LNCaP clone FGC (cell line): ENCODE data around the gene C8A.
A peak's percentile ranks its signal among the peaks of the same experiment; 100 is the strongest.

Experiments used
- DNase-seq: peaks from one replicate; pipeline ENCODE4 v3.0.0-alpha.2; 2011; ENCODE audit warnings: low read depth
- H3K4me3 ChIP-seq: 2 replicates; pipeline ENCODE4 v1.5.1; 2011; ENCODE audit warnings: mild to moderate bottlenecking, low read depth, low read length, control low read depth
- TF ChIP-seq, protein P1 (sequence below): IDR thresholded peaks from 2 replicates; pipeline ENCODE4 v1.5.1; 2012; ENCODE audit warnings: mild to moderate bottlenecking; ENCODE audit not compliant: control insufficient read depth, insufficient read depth; ENCODE audit errors: extremely low read depth

C8A gene

DNA sequence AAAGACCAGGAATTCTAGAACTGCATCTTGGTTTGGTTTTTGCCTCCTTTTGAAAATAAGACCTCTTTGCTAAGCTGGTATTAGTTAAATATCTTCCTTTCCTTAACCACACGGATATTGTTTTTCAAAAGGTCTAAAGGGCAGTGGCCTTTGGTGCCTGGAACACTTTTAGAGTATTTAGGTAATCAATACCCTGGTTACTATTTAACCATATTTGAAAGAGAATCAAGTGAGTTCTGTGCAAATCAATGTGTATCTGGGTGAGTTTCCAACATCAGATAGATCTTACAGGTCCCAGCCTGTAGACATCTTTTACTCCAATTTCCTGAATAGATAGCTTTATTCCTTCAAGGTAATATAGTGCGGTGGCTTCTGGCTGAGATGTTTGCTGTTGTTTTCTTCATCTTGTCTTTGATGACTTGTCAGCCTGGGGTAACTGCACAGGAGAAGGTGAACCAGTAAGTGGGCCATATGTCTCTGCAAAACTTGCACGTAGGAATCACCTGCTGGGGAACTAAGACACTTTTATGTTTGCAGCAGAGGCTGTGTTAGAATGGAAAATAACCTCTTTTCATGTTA lies at the start of gene C8A:
TSS of gene C8A (plus strand) at position 277 of the 579 bp plus-strand sequence. CDS start at position 382, 105 bp downstream.
- DNase-seq = no peak
- H3K4me3 ChIP-seq = no peak within 1 kb of the TSS
- TF ChIP-seq, protein P1, sequence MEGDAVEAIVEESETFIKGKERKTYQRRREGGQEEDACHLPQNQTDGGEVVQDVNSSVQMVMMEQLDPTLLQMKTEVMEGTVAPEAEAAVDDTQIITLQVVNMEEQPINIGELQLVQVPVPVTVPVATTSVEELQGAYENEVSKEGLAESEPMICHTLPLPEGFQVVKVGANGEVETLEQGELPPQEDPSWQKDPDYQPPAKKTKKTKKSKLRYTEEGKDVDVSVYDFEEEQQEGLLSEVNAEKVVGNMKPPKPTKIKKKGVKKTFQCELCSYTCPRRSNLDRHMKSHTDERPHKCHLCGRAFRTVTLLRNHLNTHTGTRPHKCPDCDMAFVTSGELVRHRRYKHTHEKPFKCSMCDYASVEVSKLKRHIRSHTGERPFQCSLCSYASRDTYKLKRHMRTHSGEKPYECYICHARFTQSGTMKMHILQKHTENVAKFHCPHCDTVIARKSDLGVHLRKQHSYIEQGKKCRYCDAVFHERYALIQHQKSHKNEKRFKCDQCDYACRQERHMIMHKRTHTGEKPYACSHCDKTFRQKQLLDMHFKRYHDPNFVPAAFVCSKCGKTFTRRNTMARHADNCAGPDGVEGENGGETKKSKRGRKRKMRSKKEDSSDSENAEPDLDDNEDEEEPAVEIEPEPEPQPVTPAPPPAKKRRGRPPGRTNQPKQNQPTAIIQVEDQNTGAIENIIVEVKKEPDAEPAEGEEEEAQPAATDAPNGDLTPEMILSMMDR = no peak

DNA sequence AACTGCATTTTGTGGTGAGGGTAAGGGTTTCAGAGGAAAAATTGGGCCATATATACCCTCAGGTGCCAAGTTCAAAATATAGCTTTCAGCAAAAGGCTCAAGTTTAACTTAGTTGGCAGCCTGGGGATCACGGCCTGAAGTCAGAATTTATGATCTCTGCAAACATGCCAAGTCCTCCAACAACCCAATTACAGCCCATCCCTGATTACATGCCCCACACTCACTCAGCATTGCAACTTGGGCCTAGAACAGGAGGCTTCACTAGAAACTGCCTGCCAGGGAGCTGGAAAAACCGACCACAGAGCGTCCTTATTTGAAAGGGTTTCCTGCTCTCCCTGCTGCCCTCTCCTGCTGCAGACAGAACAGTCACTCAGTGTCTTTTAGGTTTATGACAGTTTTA lies 47.8 kb upstream of the C8A start:
- H3K4me3 ChIP-seq = no peak overlapping the region
- DNase-seq = no peak
- TF ChIP-seq, protein P1 = peak; percentile 38

DNA sequence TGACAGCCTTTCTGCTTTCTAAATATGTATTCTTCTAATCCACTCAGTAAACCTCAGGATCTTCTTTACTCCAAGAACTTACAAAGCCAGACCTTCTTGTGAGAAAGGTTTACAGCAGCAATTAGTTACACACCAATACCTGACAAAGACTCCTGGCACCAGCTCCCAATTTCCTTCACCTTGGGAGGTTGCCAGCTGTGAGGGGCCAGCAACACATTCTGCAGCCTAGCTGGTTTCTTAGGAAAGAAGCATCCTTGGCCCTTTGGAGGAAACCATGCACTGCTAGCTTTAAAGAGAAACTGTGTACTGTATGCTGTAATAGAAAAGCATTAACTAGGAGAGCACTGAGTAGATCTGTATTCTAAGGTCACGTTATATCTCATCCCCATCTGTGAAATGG lies 46.2 kb upstream of the C8A start:
- no peak overlapping the region for H3K4me3 ChIP-seq
- TF ChIP-seq, protein P1 = no peak
- no peak for DNase-seq

DNA sequence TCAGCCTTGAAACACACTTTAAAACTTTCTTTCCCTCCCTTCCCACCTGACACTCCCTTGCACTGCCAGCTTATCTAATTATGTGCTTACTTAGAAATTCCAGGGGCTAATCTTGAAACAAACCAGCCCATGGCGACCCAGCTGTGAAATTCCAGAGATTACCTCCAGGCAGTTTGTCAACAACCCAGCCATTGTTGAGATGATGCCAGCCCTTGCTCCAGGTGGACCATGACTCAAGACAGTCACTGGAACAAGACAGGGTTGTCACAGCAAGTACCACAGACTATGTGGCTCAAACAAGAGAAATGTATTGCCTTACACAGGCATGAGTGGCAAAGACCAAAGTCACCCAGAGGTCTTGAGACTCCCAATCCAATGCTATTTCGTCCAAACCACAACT lies 43.3 kb upstream of the C8A start:
- no peak for DNase-seq
- no peak overlapping the region for H3K4me3 ChIP-seq
- TF ChIP-seq, protein P1 = no peak

DNA sequence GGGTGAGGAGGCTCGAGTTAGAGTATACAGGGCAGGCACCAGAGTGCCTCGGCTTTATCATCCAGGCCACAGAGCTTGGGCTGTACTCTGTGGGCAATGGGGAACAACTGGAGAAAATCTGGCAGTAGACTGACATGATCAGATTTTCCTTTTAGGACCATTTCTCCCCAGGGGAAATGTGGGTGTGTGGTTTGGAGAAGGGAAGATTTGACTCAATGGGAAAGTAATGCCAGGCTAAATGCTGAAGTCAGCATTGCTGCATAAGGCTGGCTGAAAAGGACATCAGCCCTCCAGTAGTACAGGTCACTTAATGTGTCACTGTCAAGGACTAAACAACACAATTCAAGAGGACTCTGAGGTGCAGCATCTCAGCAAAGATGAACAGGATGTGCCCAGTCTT lies 40.4 kb upstream of the C8A start:
- DNase-seq = no peak
- TF ChIP-seq, protein P1 = no peak
- H3K4me3 ChIP-seq = no peak overlapping the region

DNA sequence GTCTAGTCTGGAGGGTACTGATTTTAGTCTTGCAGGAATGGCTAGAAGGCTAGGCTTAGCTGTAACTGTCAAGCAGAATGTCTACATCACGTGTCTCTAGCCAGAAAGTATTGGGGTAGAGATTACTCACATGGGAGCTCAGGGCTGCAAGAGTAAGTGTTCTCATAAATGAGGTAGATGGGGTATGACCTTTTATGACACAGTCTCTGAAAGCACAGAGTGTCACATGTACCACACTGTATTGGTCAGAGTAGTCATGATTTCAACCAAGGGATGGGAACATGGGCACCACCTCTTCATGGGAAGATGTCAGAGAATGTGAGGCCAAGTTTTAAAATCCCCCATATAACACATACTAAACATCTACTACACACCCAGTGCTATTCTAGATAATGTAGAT lies 38.3 kb upstream of the C8A start:
- DNase-seq = no peak
- H3K4me3 ChIP-seq = no peak overlapping the region
- TF ChIP-seq, protein P1 = no peak

DNA sequence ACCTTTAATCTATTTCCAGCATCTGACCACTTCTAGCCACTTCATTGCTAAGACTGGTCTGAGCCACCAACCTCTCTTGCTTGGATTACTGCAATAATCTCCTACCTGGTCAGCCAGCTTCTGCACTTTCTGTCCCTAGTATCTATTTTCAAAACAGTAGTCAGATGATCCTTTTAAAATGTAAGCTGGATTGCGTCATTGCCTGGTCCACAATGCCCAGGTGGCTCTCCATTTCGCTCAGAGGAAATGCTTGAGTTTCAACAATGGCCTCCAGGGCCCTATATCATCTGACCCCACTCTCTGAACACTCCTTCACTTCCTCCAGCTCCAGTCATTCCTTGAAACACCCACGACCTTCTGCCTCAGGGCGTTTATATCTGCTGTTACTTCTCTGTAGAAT lies 37.7 kb upstream of the C8A start:
- no peak for DNase-seq
- no peak overlapping the region for H3K4me3 ChIP-seq
- TF ChIP-seq, protein P1 = no peak
